Muscle layer of colon (tissue), 2 donors: Measurements from ENCODE around the gene PDE1A.

Experiments used
- H3K27ac ChIP-seq: one replicate; pipeline ENCODE4 v1.7.0; 2013; ENCODE audit warnings: low read depth, mild to moderate bottlenecking, low read length, moderate library complexity
- H3K27me3 ChIP-seq, 2 donors: one replicate each; pipeline ENCODE4 v1.7.0; 2013; ENCODE audit warnings: low read length in 2 of 2, mild to moderate bottlenecking in 2 of 2; ENCODE audit not compliant: insufficient read depth in 2 of 2, control insufficient read depth in 1 of 2
- H3K36me3 ChIP-seq: one replicate; pipeline ENCODE4 v1.7.0; 2013; ENCODE audit warnings: mild to moderate bottlenecking, low read length; ENCODE audit not compliant: insufficient read depth
- H3K4me1 ChIP-seq: one replicate; pipeline ENCODE4 v1.7.0; 2013; ENCODE audit warnings: mild to moderate bottlenecking, low read length; ENCODE audit not compliant: insufficient read depth
- H3K4me3 ChIP-seq, 2 donors: one replicate each; pipeline ENCODE4 v1.7.0; 2013; ENCODE audit warnings: low read length in 2 of 2, low read depth in 1 of 2, mild to moderate bottlenecking in 1 of 2, moderate library complexity in 1 of 2
- H3K9ac ChIP-seq: one replicate; pipeline ENCODE4 v1.7.0; 2013; ENCODE audit warnings: low read length
- H3K9me3 ChIP-seq: one replicate; pipeline ENCODE4 v1.7.0; 2013; ENCODE audit warnings: mild to moderate bottlenecking, low read length
- donor health status: abdominal sarcoma.
- donor health status: Adenocarcinoma of cecum.

The PDE1A gene

GRCh38 chr2:182355815-182356214 lies 71.0 kb downstream of the PDE1A start:
- H3K36me3 ChIP-seq: no peaks in the 10 kb centered on the region
- no peak overlapping the region for H3K9ac ChIP-seq
- H3K27me3 ChIP-seq: no peaks in the 10 kb centered on the region
- H3K4me3 ChIP-seq: no peak overlapping the region
- no peaks in the 10 kb centered on the region for H3K9me3 ChIP-seq
- H3K4me1 ChIP-seq: peaks cover 15% of the 10 kb centered on the region
- H3K27ac ChIP-seq: no peak overlapping the region

- Histone ChIP-seq H3K36me3 (no peaks in the 10 kb centered on the region), H3K9ac (no peak overlapping the region), H3K4me3 (no peak overlapping the region), H3K27ac (no peak overlapping the region), H3K27me3 (no peaks in the 10 kb centered on the region), H3K9me3 (no peaks in the 10 kb centered on the region), H3K4me1 (no peaks in the 10 kb centered on the region)
Observed at GRCh38 chr2:182351427-182351826, 75.4 kb downstream of the PDE1A start.

GRCh38 chr2:182349268-182349667 lies 77.6 kb downstream of the PDE1A start:
- Histone ChIP-seq H3K27me3 (no peaks in the 10 kb centered on the region), H3K4me1 (no peaks in the 10 kb centered on the region), H3K36me3 (no peaks in the 10 kb centered on the region), H3K9me3 (no peaks in the 10 kb centered on the region), H3K9ac (no peak overlapping the region), H3K4me3 (no peak overlapping the region), H3K27ac (no peak overlapping the region)

GRCh38 chr2:182345384-182345783 lies 81.5 kb downstream of the PDE1A start:
- Histone ChIP-seq H3K36me3 (no peaks in the 10 kb centered on the region), H3K27me3 (no peaks in the 10 kb centered on the region), H3K9me3 (no peaks in the 10 kb centered on the region), H3K27ac (no peak overlapping the region), H3K4me3 (no peak overlapping the region), H3K4me1 (peaks cover under 1% of the 10 kb centered on the region), H3K9ac (no peak overlapping the region)

- Histone ChIP-seq H3K4me1 (no peaks in the 10 kb centered on the region), H3K9ac (no peak overlapping the region), H3K27ac (no peak overlapping the region), H3K9me3 (no peaks in the 10 kb centered on the region), H3K36me3 (no peaks in the 10 kb centered on the region), H3K4me3 (no peak overlapping the region), H3K27me3 (no peaks in the 10 kb centered on the region)
Observed at GRCh38 chr2:182330451-182331305, 96.2 kb downstream of the PDE1A start.

- H3K27me3 ChIP-seq: no peaks in the 10 kb centered on the region
- H3K4me3 ChIP-seq: no peak overlapping the region
- H3K9ac ChIP-seq: no peak overlapping the region
- H3K9me3 ChIP-seq: no peaks in the 10 kb centered on the region
- peaks cover 8% of the 10 kb centered on the region for H3K4me1 ChIP-seq
- H3K36me3 ChIP-seq: no peaks in the 10 kb centered on the region
- no peak overlapping the region for H3K27ac ChIP-seq
Observed at GRCh38 chr2:182324665-182325064, 102.2 kb downstream of the PDE1A start.

- no peak overlapping the region for H3K4me3 ChIP-seq
- H3K9me3 ChIP-seq: no peaks in the 10 kb centered on the region
- no peaks in the 10 kb centered on the region for H3K36me3 ChIP-seq
- peaks cover 17% of the 10 kb centered on the region for H3K4me1 ChIP-seq
- H3K27ac ChIP-seq: no peak overlapping the region
- no peak overlapping the region for H3K9ac ChIP-seq
- H3K27me3 ChIP-seq: no peaks in the 10 kb centered on the region
Observed at GRCh38 chr2:182321096-182321495, 105.7 kb downstream of the PDE1A start.

- no peak overlapping the region for H3K4me3 ChIP-seq
- H3K4me1 ChIP-seq: peaks cover 17% of the 10 kb centered on the region
- H3K27me3 ChIP-seq: no peaks in the 10 kb centered on the region
- H3K9ac ChIP-seq: no peak overlapping the region
- no peak overlapping the region for H3K27ac ChIP-seq
- H3K36me3 ChIP-seq: no peaks in the 10 kb centered on the region
- H3K9me3 ChIP-seq: no peaks in the 10 kb centered on the region
Observed at GRCh38 chr2:182319556-182320505, 107.0 kb downstream of the PDE1A start.

- H3K9ac ChIP-seq: no peak overlapping the region
- peaks cover 17% of the 10 kb centered on the region for H3K4me1 ChIP-seq
- no peaks in the 10 kb centered on the region for H3K36me3 ChIP-seq
- no peaks in the 10 kb centered on the region for H3K27me3 ChIP-seq
- no peak overlapping the region for H3K4me3 ChIP-seq
- H3K9me3 ChIP-seq: no peaks in the 10 kb centered on the region
- no peak overlapping the region for H3K27ac ChIP-seq
Observed at GRCh38 chr2:182318466-182319220, 108.2 kb downstream of the PDE1A start.

- Histone ChIP-seq H3K36me3 (no peaks in the 10 kb centered on the region), H3K27ac (no peak overlapping the region), H3K9ac (no peak overlapping the region), H3K27me3 (no peaks in the 10 kb centered on the region), H3K9me3 (no peaks in the 10 kb centered on the region), H3K4me3 (no peak overlapping the region), H3K4me1 (peaks cover 17% of the 10 kb centered on the region)
Observed at GRCh38 chr2:182316950-182317349, 109.9 kb downstream of the PDE1A start.

- H3K27ac ChIP-seq: no peak overlapping the region
- H3K4me3 ChIP-seq: no peak overlapping the region
- H3K36me3 ChIP-seq: no peaks in the 10 kb centered on the region
- no peak overlapping the region for H3K9ac ChIP-seq
- H3K9me3 ChIP-seq: no peaks in the 10 kb centered on the region
- no peaks in the 10 kb centered on the region for H3K27me3 ChIP-seq
- no peaks in the 10 kb centered on the region for H3K4me1 ChIP-seq
Observed at GRCh38 chr2:182302972-182303371, 123.9 kb downstream of the PDE1A start.
